ENCODE measurements around the gene ADCK2.
"Not testable (repeated sequence)": the region's sequence is repeated elsewhere in the genome, so short reads cannot be mapped to it uniquely, and the experiment has no call there.

The ADCK2 gene

GRCh38 chr7:140640060-140640637 is 32.6 kb upstream of the ADCK2 start:
- peak; percentile 17 for DNase-seq (ENCODE audit: low read depth)

GRCh38 chr7:140640727-140641523 is 31.8 kb upstream of the ADCK2 start, which contains the start of gene DENND2A:
DENND2A (minus strand) TSS chr7:140640813; CDS start chr7:140602397, 38,416 bp downstream.
- TF ChIP-seq POLR2A (IDR thresholded peaks at IDR 0.05; ENCODE audit: extremely low read depth, insufficient read length) (no peak), MYC (IDR thresholded peaks at IDR 0.05; ENCODE audit: low read depth, low read length) (no peak), MAX (IDR thresholded peaks at IDR 0.05; ENCODE audit: low read depth, low read length) (no peak), CTCF (IDR thresholded peaks at IDR 0.05; ENCODE audit: low read depth, low read length) (no peak)
- peak; percentile 41 for DNase-seq (ENCODE audit: low read depth)
- no peak within 1 kb of the TSS for H3K4me3 ChIP-seq (ENCODE audit: low read depth, low read length)

More at GRCh38 chr7:140640060-140640637, 32.6 kb upstream of the ADCK2 start:
- no peak overlapping the region for H3K4me3 ChIP-seq (ENCODE audit: low read depth, low read length)
- TF ChIP-seq MAX (IDR thresholded peaks at IDR 0.05; ENCODE audit: low read depth, low read length) (no peak), POLR2A (IDR thresholded peaks at IDR 0.05; ENCODE audit: extremely low read depth, insufficient read length) (no peak), CTCF (IDR thresholded peaks at IDR 0.05; ENCODE audit: low read depth, low read length) (no peak), MYC (IDR thresholded peaks at IDR 0.05; ENCODE audit: low read depth, low read length) (no peak)

- DNase-seq (ENCODE audit: low read depth), result no peak
- H3K4me3 ChIP-seq (ENCODE audit: low read depth, low read length), result no peak overlapping the region
- TF ChIP-seq CTCF (IDR thresholded peaks at IDR 0.05; ENCODE audit: low read depth, low read length) (no peak), MAX (IDR thresholded peaks at IDR 0.05; ENCODE audit: low read depth, low read length) (no peak), POLR2A (IDR thresholded peaks at IDR 0.05; ENCODE audit: extremely low read depth, insufficient read length) (no peak), MYC (IDR thresholded peaks at IDR 0.05; ENCODE audit: low read depth, low read length) (no peak)
Measured at GRCh38 chr7:140641524-140642195, 31.1 kb upstream of the ADCK2 start.

- no peak overlapping the region for H3K4me3 ChIP-seq (ENCODE audit: low read depth, low read length)
- DNase-seq (ENCODE audit: low read depth), result no peak
- no peak for TF ChIP-seq MAX (IDR thresholded peaks at IDR 0.05; ENCODE audit: low read depth, low read length)
Measured at GRCh38 chr7:140643416-140643815, 29.3 kb upstream of the ADCK2 start.

- not testable (repeated sequence) for DNase-seq (ENCODE audit: low read depth); H3K4me3 ChIP-seq (ENCODE audit: low read depth, low read length)
Measured at GRCh38 chr7:140644761-140645160, 28.0 kb upstream of the ADCK2 start.

GRCh38 chr7:140645166-140645900 is 27.4 kb upstream of the ADCK2 start:
- H3K4me3 ChIP-seq (ENCODE audit: low read depth, low read length), result no peak overlapping the region
- DNase-seq (ENCODE audit: low read depth), result peak; percentile 29
- TF ChIP-seq POLR2A (IDR thresholded peaks at IDR 0.05; ENCODE audit: extremely low read depth, insufficient read length), result no peak
- no peak for TF ChIP-seq MYC (IDR thresholded peaks at IDR 0.05; ENCODE audit: low read depth, low read length)
- no peak for TF ChIP-seq MAX (IDR thresholded peaks at IDR 0.05; ENCODE audit: low read depth, low read length)
- peak; percentile 70 for TF ChIP-seq CTCF (IDR thresholded peaks at IDR 0.05; ENCODE audit: low read depth, low read length)

Data from NB4 (cell line).